ENCODE data around the gene FIBP. TPM values are rescaled to one million over a fixed set of nuclear protein-coding genes. Genes with fewer than 3 reads are reported as not detected.

FIBP gene
- total and polyA plus RNA-seq, 10 of the 15 experiments (the other 5 are each of a cell fraction or from before 2014, with no cell fraction given): 65.1 to 182 (median 94.6) TPM

DNA sequence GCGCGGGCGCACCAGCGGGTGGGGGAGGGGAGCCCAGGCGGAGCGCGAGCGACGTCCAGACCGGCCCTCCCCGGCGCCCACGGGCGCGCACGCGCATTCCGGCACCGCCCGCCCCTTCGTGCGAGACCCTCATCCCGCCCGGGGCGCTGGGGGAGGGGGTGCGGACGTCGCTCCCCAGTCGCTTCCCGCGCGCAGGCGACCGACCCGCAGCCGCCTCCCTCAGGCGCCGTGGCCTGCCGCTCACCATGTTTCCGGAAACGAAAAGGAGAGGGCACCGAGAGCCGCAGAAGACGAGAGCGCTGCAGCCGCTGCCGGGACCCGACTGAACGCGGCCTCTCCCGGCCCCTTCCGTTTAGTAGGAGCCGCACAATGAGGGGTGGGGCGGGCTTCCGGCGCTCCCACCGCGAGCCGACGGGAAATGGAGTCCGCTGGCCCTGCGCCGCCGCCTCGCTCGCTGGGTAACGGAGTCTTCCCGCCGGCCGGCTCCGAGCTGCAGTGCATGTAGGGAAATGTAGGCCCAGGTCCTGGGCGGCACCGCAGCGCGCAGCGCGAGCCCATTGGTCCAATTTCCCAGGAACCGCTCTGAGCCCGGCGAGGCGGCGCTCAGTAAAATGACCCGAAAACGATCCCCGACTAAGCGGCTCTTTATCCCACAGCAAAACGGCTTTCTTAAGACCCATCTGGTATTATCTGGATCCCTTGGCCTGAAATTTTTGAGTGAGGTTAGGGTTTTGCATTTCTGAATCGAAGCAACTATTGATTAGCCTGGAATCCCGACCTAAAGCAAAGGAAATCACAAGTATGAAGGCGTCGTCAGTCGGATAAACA lies 30.2 kb downstream of the FIBP start, which contains the start of gene CFL1 (continued):
- TF ChIP-seq, protein P1, sequence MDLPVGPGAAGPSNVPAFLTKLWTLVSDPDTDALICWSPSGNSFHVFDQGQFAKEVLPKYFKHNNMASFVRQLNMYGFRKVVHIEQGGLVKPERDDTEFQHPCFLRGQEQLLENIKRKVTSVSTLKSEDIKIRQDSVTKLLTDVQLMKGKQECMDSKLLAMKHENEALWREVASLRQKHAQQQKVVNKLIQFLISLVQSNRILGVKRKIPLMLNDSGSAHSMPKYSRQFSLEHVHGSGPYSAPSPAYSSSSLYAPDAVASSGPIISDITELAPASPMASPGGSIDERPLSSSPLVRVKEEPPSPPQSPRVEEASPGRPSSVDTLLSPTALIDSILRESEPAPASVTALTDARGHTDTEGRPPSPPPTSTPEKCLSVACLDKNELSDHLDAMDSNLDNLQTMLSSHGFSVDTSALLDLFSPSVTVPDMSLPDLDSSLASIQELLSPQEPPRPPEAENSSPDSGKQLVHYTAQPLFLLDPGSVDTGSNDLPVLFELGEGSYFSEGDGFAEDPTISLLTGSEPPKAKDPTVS (IDR thresholded peaks at IDR 0.05; ENCODE audit: low read depth, low read length): peak; percentile 57; the same call in 1 of the 2 replicates
- TF ChIP-seq SUZ12 (IDR thresholded peaks at IDR 0.05; ENCODE audit: unreplicated experiment): no peak
- no peak for TF ChIP-seq IRF4 (IDR thresholded peaks at IDR 0.05; ENCODE audit: low read depth, low read length)
- TF ChIP-seq ZNF207 (IDR thresholded peaks at IDR 0.05; ENCODE audit: borderline replicate concordance): peak; percentile 84
- TF ChIP-seq TAF1 (IDR thresholded peaks at IDR 0.05; ENCODE audit: borderline replicate concordance, low read depth, low read length): peak; percentile 91
- TF ChIP-seq WRNIP1 (IDR thresholded peaks at IDR 0.05; ENCODE audit: borderline replicate concordance, low read depth, low read length): 0 out of 2 replicates have a peak, but pooled peaks have one; percentile 46
- no peak for TF ChIP-seq CREB1 (IDR thresholded peaks at IDR 0.05; ENCODE audit: low read depth)
- no peak for TF ChIP-seq ZNF384 (IDR thresholded peaks at IDR 0.05; ENCODE audit: borderline replicate concordance, low read depth, low read length)
- no peak for TF ChIP-seq NFIC (IDR thresholded peaks at IDR 0.05; ENCODE audit: low read depth, low read length)
- TF ChIP-seq RUNX3 (IDR thresholded peaks at IDR 0.05; ENCODE audit: low read length): no peak
- no peak for TF ChIP-seq MEF2B (IDR thresholded peaks at IDR 0.05; ENCODE audit: partially characterized antibody, poor library complexity, severe bottlenecking)
- TF ChIP-seq, protein P2, sequence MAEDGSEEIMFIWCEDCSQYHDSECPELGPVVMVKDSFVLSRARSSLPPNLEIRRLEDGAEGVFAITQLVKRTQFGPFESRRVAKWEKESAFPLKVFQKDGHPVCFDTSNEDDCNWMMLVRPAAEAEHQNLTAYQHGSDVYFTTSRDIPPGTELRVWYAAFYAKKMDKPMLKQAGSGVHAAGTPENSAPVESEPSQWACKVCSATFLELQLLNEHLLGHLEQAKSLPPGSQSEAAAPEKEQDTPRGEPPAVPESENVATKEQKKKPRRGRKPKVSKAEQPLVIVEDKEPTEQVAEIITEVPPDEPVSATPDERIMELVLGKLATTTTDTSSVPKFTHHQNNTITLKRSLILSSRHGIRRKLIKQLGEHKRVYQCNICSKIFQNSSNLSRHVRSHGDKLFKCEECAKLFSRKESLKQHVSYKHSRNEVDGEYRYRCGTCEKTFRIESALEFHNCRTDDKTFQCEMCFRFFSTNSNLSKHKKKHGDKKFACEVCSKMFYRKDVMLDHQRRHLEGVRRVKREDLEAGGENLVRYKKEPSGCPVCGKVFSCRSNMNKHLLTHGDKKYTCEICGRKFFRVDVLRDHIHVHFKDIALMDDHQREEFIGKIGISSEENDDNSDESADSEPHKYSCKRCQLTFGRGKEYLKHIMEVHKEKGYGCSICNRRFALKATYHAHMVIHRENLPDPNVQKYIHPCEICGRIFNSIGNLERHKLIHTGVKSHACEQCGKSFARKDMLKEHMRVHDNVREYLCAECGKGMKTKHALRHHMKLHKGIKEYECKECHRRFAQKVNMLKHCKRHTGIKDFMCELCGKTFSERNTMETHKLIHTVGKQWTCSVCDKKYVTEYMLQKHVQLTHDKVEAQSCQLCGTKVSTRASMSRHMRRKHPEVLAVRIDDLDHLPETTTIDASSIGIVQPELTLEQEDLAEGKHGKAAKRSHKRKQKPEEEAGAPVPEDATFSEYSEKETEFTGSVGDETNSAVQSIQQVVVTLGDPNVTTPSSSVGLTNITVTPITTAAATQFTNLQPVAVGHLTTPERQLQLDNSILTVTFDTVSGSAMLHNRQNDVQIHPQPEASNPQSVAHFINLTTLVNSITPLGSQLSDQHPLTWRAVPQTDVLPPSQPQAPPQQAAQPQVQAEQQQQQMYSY (CRISPR knock-in tag; IDR thresholded peaks at IDR 0.05): no peak
- TF ChIP-seq PML (IDR thresholded peaks at IDR 0.05; ENCODE audit: low read length): no peak
- TF ChIP-seq TCF3 (IDR thresholded peaks at IDR 0.05; ENCODE audit: borderline replicate concordance, insufficient read depth, low read depth, low read length): peak; percentile 87; the same call in 1 of the 2 replicates
- TF ChIP-seq MYC (IDR thresholded peaks at IDR 0.05; ENCODE audit: insufficient read depth, insufficient read length, insufficient replicate concordance, low read length, severe bottlenecking): no peak
- no peak for TF ChIP-seq CBX3 (IDR thresholded peaks at IDR 0.05; ENCODE audit: borderline replicate concordance, low read depth)
- TF ChIP-seq EGR1 (IDR thresholded peaks at IDR 0.05; ENCODE audit: borderline replicate concordance in 1 of 2, low read depth in 2 of 2, low read length in 2 of 2): no peak
- TF ChIP-seq ZZZ3 (IDR thresholded peaks at IDR 0.05; ENCODE audit: control insufficient read depth, insufficient read length, low read depth): no peak
- TF ChIP-seq NR2F1 (conservative IDR thresholded peaks at IDR 0.05): peak; percentile 72
- no peak for TF ChIP-seq SMC3 (IDR thresholded peaks at IDR 0.05; ENCODE audit: borderline replicate concordance, low read length)
- no peak for TF ChIP-seq NFYA (IDR thresholded peaks at IDR 0.05; ENCODE audit: borderline replicate concordance, low read depth, low read length)
- no peak for TF ChIP-seq MTA3 (IDR thresholded peaks at IDR 0.05; ENCODE audit: borderline replicate concordance, low read length)
- no peak for TF ChIP-seq ESRRA (IDR thresholded peaks at IDR 0.05; ENCODE audit: low read length)
- no peak for TF ChIP-seq KAT2A (conservative IDR thresholded peaks at IDR 0.05; ENCODE audit: control insufficient read depth, low read depth, low read length)
- TF ChIP-seq, protein P3, sequence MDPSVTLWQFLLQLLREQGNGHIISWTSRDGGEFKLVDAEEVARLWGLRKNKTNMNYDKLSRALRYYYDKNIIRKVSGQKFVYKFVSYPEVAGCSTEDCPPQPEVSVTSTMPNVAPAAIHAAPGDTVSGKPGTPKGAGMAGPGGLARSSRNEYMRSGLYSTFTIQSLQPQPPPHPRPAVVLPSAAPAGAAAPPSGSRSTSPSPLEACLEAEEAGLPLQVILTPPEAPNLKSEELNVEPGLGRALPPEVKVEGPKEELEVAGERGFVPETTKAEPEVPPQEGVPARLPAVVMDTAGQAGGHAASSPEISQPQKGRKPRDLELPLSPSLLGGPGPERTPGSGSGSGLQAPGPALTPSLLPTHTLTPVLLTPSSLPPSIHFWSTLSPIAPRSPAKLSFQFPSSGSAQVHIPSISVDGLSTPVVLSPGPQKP (IDR thresholded peaks at IDR 0.05; ENCODE audit: low read depth, low read length): peak; percentile 85

Data from GM12878 (cell line).